Coronary artery (tissue), 2 donors: ENCODE measurements around the gene C16orf87.

ENCODE experiments used
- DNase-seq: peaks from one replicate; pipeline ENCODE4 v3.0.0-alpha.2; 2017; ENCODE audit warnings: low spot score
- H3K27ac ChIP-seq, 2 donors: fragments of 200-600 bp; sonication (generic); one replicate each; pipeline ENCODE4 v1.5.1; 2016 to 2019
- H3K4me3 ChIP-seq: fragments of 200-600 bp; sonication (generic); 2 replicates; pipeline ENCODE4 v1.5.1; 2016; ENCODE audit warnings: mild to moderate bottlenecking, moderate library complexity
- TF ChIP-seq, protein P1 (sequence below): fragments of 200-600 bp; sonication (generic); IDR thresholded peaks from one replicate; pipeline ENCODE4 v1.5.1; 2019; ENCODE audit warnings: antibody characterized with exemption

The C16orf87 gene

DNA sequence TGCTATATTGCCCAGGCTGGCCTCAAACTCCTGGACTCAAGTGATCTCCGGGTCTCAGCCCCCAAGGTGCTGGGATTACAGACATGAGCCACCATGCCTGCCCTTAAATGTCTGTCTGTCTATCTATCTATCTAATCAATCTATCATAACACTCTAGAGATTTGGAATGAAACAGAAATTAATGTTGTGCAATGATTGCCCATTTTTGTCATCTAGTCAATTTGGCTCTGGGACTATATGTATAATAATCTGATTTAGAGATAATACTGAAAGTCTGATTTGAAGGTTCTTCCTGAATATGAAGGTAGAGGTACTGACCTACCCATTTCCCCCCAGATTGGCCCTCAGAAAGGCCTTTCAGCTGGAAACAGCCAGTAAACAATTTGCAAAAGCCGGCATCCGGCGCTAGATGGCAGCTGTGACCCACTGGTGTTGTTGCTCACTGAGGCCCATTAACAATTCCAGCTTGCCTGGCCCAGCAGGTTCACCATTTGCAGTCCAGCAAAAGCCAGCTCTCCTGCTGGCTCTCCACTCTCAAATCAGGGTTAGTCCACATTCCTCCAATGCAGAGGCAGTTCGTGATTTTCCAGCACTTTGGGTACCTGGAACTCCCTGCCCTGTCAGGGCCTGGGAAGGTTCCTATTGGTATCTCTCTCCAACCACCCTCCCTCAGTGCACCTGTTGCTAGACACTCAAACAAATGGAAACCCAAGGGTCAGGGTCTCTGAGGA lies 22.9 kb upstream of the C16orf87 start:
- DNase-seq, result no peak
- H3K27ac ChIP-seq, result no peak overlapping the region
- TF ChIP-seq, protein P1, sequence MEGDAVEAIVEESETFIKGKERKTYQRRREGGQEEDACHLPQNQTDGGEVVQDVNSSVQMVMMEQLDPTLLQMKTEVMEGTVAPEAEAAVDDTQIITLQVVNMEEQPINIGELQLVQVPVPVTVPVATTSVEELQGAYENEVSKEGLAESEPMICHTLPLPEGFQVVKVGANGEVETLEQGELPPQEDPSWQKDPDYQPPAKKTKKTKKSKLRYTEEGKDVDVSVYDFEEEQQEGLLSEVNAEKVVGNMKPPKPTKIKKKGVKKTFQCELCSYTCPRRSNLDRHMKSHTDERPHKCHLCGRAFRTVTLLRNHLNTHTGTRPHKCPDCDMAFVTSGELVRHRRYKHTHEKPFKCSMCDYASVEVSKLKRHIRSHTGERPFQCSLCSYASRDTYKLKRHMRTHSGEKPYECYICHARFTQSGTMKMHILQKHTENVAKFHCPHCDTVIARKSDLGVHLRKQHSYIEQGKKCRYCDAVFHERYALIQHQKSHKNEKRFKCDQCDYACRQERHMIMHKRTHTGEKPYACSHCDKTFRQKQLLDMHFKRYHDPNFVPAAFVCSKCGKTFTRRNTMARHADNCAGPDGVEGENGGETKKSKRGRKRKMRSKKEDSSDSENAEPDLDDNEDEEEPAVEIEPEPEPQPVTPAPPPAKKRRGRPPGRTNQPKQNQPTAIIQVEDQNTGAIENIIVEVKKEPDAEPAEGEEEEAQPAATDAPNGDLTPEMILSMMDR, result peak; percentile 66
- H3K4me3 ChIP-seq, result no peak overlapping the region

DNA sequence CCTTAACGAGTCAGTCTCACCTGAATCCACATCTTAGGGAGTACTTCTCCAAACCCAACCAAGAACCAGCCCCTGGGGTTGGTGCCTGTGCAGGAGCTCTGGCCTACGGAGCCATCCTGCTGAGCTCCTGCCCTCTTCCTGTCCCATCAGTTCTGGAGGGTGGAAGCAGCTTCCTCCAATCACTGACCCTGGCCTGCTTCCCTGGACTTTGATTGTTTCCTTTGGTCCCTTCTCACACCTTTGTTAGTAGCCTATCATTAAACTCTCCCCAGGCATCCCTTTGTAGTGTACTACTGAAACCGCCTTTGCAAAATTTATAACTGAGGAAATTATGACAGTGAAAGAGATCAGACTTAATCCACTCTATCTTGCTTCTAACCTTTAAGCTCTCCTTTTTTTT lies 21.1 kb upstream of the C16orf87 start:
- TF ChIP-seq, protein P1, result no peak
- Histone ChIP-seq H3K27ac (no peak overlapping the region), H3K4me3 (no peak overlapping the region)
- no peak for DNase-seq

DNA sequence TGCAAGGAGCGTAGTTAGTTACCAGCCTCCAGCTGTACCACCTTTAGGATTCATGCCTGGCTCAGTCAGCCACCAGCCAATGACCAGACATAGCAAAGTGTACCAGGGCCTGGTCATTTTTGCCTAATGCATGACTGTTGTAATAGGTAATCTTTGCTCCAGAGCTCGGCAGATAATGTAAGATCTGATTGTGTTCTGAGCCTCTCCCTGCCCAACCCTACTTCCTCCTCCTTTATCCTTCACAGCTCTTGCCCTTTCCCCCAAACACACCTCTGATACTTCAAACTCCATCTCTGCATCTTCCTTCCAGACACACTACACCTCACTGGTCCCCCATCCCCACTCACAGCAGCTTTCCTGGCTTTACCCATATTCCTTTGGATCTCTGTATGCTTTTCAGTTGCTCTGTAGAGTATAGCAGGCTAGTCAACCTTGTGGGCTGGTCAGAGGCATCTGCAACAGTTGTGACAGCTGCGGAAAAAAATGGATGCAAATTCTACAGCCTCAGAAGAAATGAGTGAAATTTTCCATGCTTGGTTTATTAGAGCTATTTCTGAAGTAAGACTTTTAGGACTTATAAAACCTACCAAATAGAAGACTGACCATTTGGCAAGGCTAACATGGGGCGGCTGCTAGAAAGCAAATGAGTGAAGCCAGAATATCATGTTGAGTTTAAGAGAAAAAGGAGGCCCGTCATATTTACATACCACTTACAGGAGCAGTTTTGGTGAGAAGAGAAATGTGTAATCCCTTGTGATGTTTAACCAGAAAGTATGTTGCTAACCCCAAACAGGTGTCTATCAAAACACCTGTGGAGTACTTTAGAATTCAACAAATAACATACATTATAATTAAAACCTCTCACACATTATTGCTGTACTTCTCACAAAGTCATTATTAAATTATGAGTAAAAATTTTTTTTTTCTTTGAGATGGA lies 19.9 kb upstream of the C16orf87 start:
- Histone ChIP-seq H3K27ac (no peak overlapping the region), H3K4me3 (no peak overlapping the region)
- TF ChIP-seq, protein P1, result no peak
- no peak for DNase-seq

DNA sequence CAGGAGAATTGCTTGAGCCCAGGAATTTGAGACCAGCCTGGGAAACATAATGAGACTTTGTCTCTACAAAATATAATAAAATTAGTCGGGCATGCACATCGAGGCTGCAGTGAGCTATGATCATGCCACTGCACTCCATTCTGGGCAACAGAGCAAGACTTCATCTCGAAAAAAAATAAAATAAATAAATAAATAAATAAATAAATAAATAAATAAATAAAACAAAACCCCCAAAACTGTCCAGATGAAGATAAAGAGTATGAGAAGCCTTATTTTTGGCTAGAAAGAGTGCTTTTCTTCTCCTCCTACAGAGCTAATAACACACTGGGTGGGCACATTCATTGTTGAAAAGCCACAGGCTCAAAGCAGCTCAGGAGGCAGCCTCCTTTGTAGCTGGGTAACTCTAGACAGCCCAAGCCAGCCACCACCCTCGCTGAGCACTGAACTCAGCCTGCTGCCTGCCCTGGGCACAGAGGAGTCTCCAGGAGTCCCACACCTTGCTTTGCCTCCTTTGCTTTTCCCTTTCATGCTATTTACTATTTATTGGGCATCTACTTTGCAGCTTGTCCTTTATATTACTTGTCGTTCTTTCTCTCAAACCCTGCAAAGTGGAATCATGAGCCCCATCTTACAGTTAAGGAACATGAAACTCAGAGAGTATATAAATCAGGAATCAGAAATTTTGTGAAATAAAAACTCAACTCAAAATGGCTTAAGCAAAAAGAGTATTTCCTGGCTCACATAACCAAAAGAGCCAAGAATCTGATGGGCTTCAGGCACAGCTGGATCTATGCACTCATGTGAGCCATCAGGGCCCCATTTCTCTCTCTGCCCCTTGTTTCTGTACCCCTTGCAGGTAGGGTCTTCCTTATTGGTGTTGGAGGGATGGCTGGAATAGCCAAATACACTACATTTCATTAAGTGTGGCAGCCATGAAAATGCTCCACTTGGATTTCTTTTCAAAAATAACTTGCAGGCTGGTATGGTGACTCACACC lies 18.1 kb upstream of the C16orf87 start:
- DNase-seq, result no peak
- Histone ChIP-seq H3K27ac (no peak overlapping the region), H3K4me3 (no peak overlapping the region)
- TF ChIP-seq, protein P1, result no peak

DNA sequence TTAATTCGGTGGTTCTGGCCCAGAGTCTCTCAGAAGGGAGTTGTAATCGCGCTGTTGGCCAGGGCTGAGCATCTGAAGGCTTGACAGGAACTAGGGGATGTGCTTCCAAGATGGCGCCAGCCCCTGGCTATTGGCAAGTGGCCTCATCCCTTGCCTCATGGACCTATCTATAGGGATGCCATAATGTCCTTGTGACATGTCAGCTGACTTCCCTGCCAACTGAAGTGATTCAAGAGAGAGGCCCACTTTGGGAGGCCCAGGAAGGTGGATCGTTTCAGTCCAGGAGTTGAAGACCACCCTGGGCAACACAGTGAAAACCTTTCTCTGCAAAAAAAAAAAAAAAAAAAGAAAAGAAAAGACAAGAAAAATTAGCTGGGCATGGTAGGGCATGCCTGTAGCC lies 15.0 kb upstream of the C16orf87 start:
- Histone ChIP-seq H3K4me3 (no peak overlapping the region), H3K27ac (no peak overlapping the region)
- TF ChIP-seq, protein P1, result no peak
- DNase-seq, result no peak

DNA sequence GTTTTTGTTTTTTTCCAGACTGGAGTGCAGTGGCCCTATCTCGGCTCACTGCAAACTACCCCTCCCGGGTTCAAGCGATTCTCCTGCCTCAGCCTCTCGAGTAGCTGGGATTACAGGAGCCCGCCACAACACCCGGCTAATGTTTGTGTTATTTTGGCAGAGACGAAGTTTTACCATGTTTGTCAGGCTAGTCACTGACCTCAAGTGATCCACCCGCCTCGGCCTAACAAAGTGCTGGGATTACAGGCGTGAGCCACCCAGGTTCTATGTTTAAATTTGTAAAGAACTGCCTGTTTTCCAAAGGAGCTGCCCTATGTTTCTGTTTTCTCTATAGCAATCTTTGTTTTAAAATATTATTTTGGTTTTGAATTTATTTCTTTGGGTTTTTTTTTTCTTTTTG lies 13.8 kb upstream of the C16orf87 start:
- TF ChIP-seq, protein P1, result no peak
- no peak overlapping the region for H3K27ac ChIP-seq
- no peak overlapping the region for H3K4me3 ChIP-seq
- no peak for DNase-seq
